Neural crest cell (in vitro differentiated cells): Measurements from ENCODE around the gene TBC1D8. TPM values are rescaled to one million over a fixed set of nuclear protein-coding genes. Genes with fewer than 3 reads are reported as not detected.
A peak's percentile ranks its signal among the peaks of the same experiment; 100 is the strongest.

ENCODE experiments used
- DNase-seq: peaks from one replicate; pipeline ENCODE4 v3.0.0; 2021; ENCODE audit warnings: low read depth, mixed read lengths, low spot score
- H3K27ac Mint-ChIP-seq: one replicate; pipeline ENCODE4 v1.8.0; 2021; ENCODE audit warnings: mild to moderate bottlenecking, mixed read lengths; ENCODE audit not compliant: unreplicated experiment
- H3K27me3 Mint-ChIP-seq: 2 replicates; pipeline ENCODE4 v1.8.0; 2021; ENCODE audit warnings: low read depth, mild to moderate bottlenecking, mixed read lengths
- H3K36me3 Mint-ChIP-seq: 2 replicates; pipeline ENCODE4 v1.8.0; 2021; ENCODE audit warnings: low read depth, mild to moderate bottlenecking, mixed read lengths
- H3K4me1 Mint-ChIP-seq: 2 replicates; pipeline ENCODE4 v1.8.0; 2021; ENCODE audit warnings: mixed read lengths
- H3K4me3 Mint-ChIP-seq: one replicate; pipeline ENCODE4 v1.8.0; 2021; ENCODE audit warnings: mild to moderate bottlenecking, mixed read lengths
- H3K9me3 Mint-ChIP-seq: 2 replicates; pipeline ENCODE4 v1.8.0; 2021; ENCODE audit warnings: mixed read lengths
- CTCF ChIP-seq: fragments of 200-600 bp; sonication (generic); conservative IDR thresholded peaks from 2 replicates; pipeline ENCODE4 v1.5.0; 2021; ENCODE audit warnings: antibody characterized with exemption, mild to moderate bottlenecking
- total RNA-seq: library from RNA; stranded (reverse); gene quantifications from 2 replicates; pipeline ENCODE4 v1.2.1, GENCODE V29; 2021

TBC1D8 gene
- total RNA-seq, 1 donor from 2014 or later = 7.8 TPM

GRCh38 chr2:101032084-101032776, 119.0 kb downstream of the TBC1D8 start:
- H3K27me3 Mint-ChIP-seq = no peaks in the 10 kb centered on the region
- no peak overlapping the region for H3K4me3 Mint-ChIP-seq
- no peak for DNase-seq
- no peak for TF ChIP-seq CTCF
- H3K36me3 Mint-ChIP-seq = peaks cover 12% of the 10 kb centered on the region
- no peak overlapping the region for H3K27ac Mint-ChIP-seq
- no peaks in the 10 kb centered on the region for H3K4me1 Mint-ChIP-seq
- peaks cover 4% of the 10 kb centered on the region for H3K9me3 Mint-ChIP-seq

- peaks cover 9% of the 10 kb centered on the region for H3K4me1 Mint-ChIP-seq
- no peak for DNase-seq
- TF ChIP-seq CTCF = no peak
- H3K36me3 Mint-ChIP-seq = peaks cover 12% of the 10 kb centered on the region
- no peak overlapping the region for H3K27ac Mint-ChIP-seq
- H3K9me3 Mint-ChIP-seq = peaks cover 4% of the 10 kb centered on the region
- H3K4me3 Mint-ChIP-seq = no peak overlapping the region
- no peaks in the 10 kb centered on the region for H3K27me3 Mint-ChIP-seq
Measured at GRCh38 chr2:101030866-101031554, 120.2 kb downstream of the TBC1D8 start.

- peaks cover 21% of the 10 kb centered on the region for H3K36me3 Mint-ChIP-seq
Measured at GRCh38 chr2:101027852-101028251, 123.3 kb downstream of the TBC1D8 start.

GRCh38 chr2:101026923-101027469, 124.2 kb downstream of the TBC1D8 start:
- Mint-ChIP-seq H3K27ac (no peak overlapping the region), H3K9me3 (peaks cover 4% of the 10 kb centered on the region), H3K4me3 (no peak overlapping the region), H3K4me1 (peaks cover 19% of the 10 kb centered on the region), H3K27me3 (no peaks in the 10 kb centered on the region), H3K36me3 (peaks cover 25% of the 10 kb centered on the region)
- TF ChIP-seq CTCF = no peak
- no peak for DNase-seq

More at GRCh38 chr2:101027852-101028251, 123.3 kb downstream of the TBC1D8 start:
- TF ChIP-seq CTCF = no peak
- DNase-seq = no peak
- Mint-ChIP-seq H3K9me3 (peaks cover 4% of the 10 kb centered on the region), H3K4me3 (no peak overlapping the region), H3K27me3 (no peaks in the 10 kb centered on the region), H3K4me1 (peaks cover 19% of the 10 kb centered on the region), H3K27ac (peak overlapping the region; percentile 6)

GRCh38 chr2:101026253-101026701, 124.9 kb downstream of the TBC1D8 start:
- DNase-seq = no peak
- Mint-ChIP-seq H3K27me3 (no peaks in the 10 kb centered on the region), H3K4me1 (peaks cover 19% of the 10 kb centered on the region), H3K27ac (peak overlapping the region; percentile 71), H3K9me3 (peaks cover 4% of the 10 kb centered on the region), H3K4me3 (no peak overlapping the region), H3K36me3 (peaks cover 24% of the 10 kb centered on the region)
- TF ChIP-seq CTCF = no peak
